A673 (cell line): Measurements from ENCODE around the gene AKAP7. TPM values are rescaled to one million over a fixed set of nuclear protein-coding genes. Genes with fewer than 3 reads are reported as not detected.

Experiments used
- BruUV-seq: library from RNA; stranded (reverse); fragments of 400-500 nt; replicated peaks from 2 replicates; lab custom pipeline; 2021; lab: Mats Ljungman, UMichigan
- CTCF ChIA-PET: fragments of 300-600 bp; sonication (Branson Sonifier 250); formaldehyde crosslinking; loops from one replicate; lab custom pipeline; 2022; ENCODE audit warnings: antibody characterized with exemption; lab: Charles Lee
- POLR2A ChIA-PET: fragments of 300-600 bp; sonication (Branson Sonifier 250); formaldehyde crosslinking; loops from one replicate; lab custom pipeline; 2022; ENCODE audit warnings: antibody characterized with exemption; ENCODE audit not compliant: low non-redundant PET; lab: Charles Lee
- DNase-seq: peaks from one replicate; pipeline ENCODE4 v3.0.0-alpha.2; 2015; ENCODE audit warnings: low spot score
- H3K27ac ChIP-seq: fragments of 200-600 bp; sonication (generic); 2 replicates; pipeline ENCODE4 v1.5.1; 2016; ENCODE audit warnings: mixed run types, low read depth, mild to moderate bottlenecking, mixed read lengths, antibody characterized with exemption, low read length; ENCODE audit not compliant: poor library complexity, severe bottlenecking
- H3K27me3 ChIP-seq: fragments of 200-600 bp; sonication (generic); replicated peaks from 2 replicates; pipeline ENCODE4 v1.6.1; 2017; ENCODE audit warnings: mixed run types, low read depth, mild to moderate bottlenecking, mixed read lengths, antibody characterized with exemption, low read length; ENCODE audit not compliant: insufficient read depth, poor library complexity
- H3K36me3 ChIP-seq: fragments of 200-600 bp; sonication (generic); 2 replicates; pipeline ENCODE4 v1.6.1; 2016; ENCODE audit warnings: mixed run types, mild to moderate bottlenecking, mixed read lengths, antibody characterized with exemption, low read length; ENCODE audit not compliant: insufficient read depth, poor library complexity, severe bottlenecking
- H3K4me1 ChIP-seq: fragments of 200-600 bp; sonication (generic); 2 replicates; pipeline ENCODE4 v1.6.1; 2017; ENCODE audit warnings: mixed run types, mild to moderate bottlenecking, mixed read lengths, antibody characterized with exemption, low read length; ENCODE audit not compliant: insufficient read depth, poor library complexity, severe bottlenecking
- H3K4me3 ChIP-seq: fragments of 200-600 bp; sonication (generic); 2 replicates; pipeline ENCODE4 v1.5.1; 2016; ENCODE audit warnings: low read depth, mixed run types, mild to moderate bottlenecking, mixed read lengths, low read length; ENCODE audit not compliant: poor library complexity, severe bottlenecking
- H3K9me3 ChIP-seq: fragments of 200-600 bp; sonication (generic); 2 replicates; pipeline ENCODE4 v1.6.1; 2016; ENCODE audit warnings: mixed run types, low read depth, mild to moderate bottlenecking, mixed read lengths, antibody characterized with exemption, low read length; ENCODE audit not compliant: poor library complexity, severe bottlenecking
- CTCF ChIP-seq: fragments of 300-800, 200-600 bp; sonication (generic); conservative IDR thresholded peaks from 2 replicates; pipeline ENCODE4 v1.5.1; 2017; ENCODE audit warnings: low read depth, mild to moderate bottlenecking, antibody characterized with exemption, low read length, moderate library complexity, mixed read lengths
- EZH2 ChIP-seq: fragments of 200-600 bp; sonication (generic); IDR thresholded peaks from 2 replicates; pipeline ENCODE4 v1.6.1; 2017; ENCODE audit warnings: borderline replicate concordance, low read depth, mild to moderate bottlenecking, mixed read lengths, antibody characterized with exemption, low read length; ENCODE audit not compliant: poor library complexity, severe bottlenecking
- intact Hi-C: fragments of 100-400 bp; cut with micrococcal nuclease; formaldehyde crosslinking; loops from one replicate; pipeline ENCODE4 v1.10.0; 2022; ENCODE audit not compliant: unreplicated experiment
- total RNA-seq: library from RNA; stranded (reverse); gene quantifications from 2 replicates; pipeline ENCODE4 v1.2.3, GENCODE V29; 2021

AKAP7 gene
- total RNA-seq, 1 experiment from 2014 or later: 59.5 TPM

GRCh38 chr6:131163886-131164285 lies 28.6 kb downstream of the AKAP7 start:
- H3K36me3 ChIP-seq: peaks cover 32% of the 10 kb centered on the region
- ChIA-PET POLR2A (no interaction called here), CTCF (no interaction called here)
- no TSS peak for BruUV-seq
- no peak overlapping the region for H3K27ac ChIP-seq
- TF ChIP-seq CTCF (no peak), EZH2 (no peak)
- DNase-seq: no peak
- H3K27me3 ChIP-seq: no peaks in the 10 kb centered on the region
- H3K9me3 ChIP-seq: no peaks in the 10 kb centered on the region
- no peak overlapping the region for H3K4me3 ChIP-seq
- intact Hi-C loops: no loop called here
- H3K4me1 ChIP-seq: peaks cover 3% of the 10 kb centered on the region

GRCh38 chr6:131164506-131164905 lies 29.2 kb downstream of the AKAP7 start:
- no TSS peak for BruUV-seq
- CTCF ChIA-PET: interaction anchor here (0.6 kb wide), 1 partner anchor 461 kb away, joined by 11 read pairs; no protein-coding TSS in a partner anchor
- intact Hi-C loops: no loop called here
- DNase-seq: no peak
- Histone ChIP-seq H3K9me3 (no peaks in the 10 kb centered on the region), H3K27me3 (no peaks in the 10 kb centered on the region), H3K36me3 (peaks cover 39% of the 10 kb centered on the region), H3K27ac (no peak overlapping the region), H3K4me1 (peaks cover 9% of the 10 kb centered on the region), H3K4me3 (no peak overlapping the region)
- POLR2A ChIA-PET: no interaction called here
- TF ChIP-seq EZH2 (no peak), CTCF (no peak)

GRCh38 chr6:131167773-131168172 lies 32.5 kb downstream of the AKAP7 start:
- peak; percentile 36 for DNase-seq
- Histone ChIP-seq H3K9me3 (no peaks in the 10 kb centered on the region), H3K27me3 (no peaks in the 10 kb centered on the region), H3K36me3 (peaks cover 40% of the 10 kb centered on the region), H3K4me3 (no peak overlapping the region), H3K27ac (no peak overlapping the region), H3K4me1 (peaks cover 9% of the 10 kb centered on the region)
- BruUV-seq: no TSS peak
- intact Hi-C loops: loop anchor here (2.0 kb wide), 1 partner anchor 283 kb away; no protein-coding TSS in a partner anchor
- ChIA-PET CTCF (interaction anchor here (1.0 to 1.6 kb wide), 2 partner anchors 51 to 283 kb away, joined by 3 read pairs; no protein-coding TSS in a partner anchor), POLR2A (no interaction called here)
- peak; percentile 44; the same call in 1 of the 2 replicates for TF ChIP-seq CTCF
- TF ChIP-seq EZH2: no peak
